ENCODE measurements around the gene INSIG2.
A peak's percentile ranks its signal among the peaks of the same experiment; 100 is the strongest.

DNA sequence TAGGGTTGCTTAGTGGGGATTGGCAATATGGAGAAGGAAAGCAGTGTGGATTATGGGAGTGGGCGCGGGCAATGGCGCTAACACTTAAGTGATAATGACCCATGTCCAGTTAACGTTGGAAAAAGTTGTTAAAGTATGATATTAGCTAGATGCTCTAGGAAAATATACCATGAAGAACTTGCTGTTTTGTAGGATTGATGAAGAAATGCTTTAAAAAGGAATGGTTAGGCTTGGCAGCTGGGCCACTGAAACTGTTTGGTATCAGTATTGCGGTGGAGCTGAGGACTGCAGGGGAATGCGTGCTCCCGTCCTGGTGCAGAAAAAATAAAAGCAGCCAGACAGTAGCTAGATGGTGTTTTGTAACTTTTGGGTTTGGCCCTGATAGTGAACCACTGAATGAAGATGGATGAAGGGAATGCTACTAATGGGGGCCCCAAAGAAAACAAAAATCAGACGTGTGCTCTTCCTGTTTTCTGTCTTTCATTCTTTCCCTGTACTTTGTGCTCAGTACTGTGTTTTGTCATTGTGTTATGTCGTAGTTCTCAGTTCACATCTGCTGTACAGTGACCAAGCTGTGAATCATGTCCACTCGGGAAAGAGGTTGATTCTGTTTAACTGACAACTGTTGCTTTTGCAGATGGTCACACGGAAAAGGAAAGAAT, 999 bp downstream of the INSIG2 start:
- no peak for TF ChIP-seq POLR2A (IDR thresholded peaks at IDR 0.05)
- TF ChIP-seq EP300 (IDR thresholded peaks at IDR 0.05), result no peak
- TF ChIP-seq, protein P1, sequence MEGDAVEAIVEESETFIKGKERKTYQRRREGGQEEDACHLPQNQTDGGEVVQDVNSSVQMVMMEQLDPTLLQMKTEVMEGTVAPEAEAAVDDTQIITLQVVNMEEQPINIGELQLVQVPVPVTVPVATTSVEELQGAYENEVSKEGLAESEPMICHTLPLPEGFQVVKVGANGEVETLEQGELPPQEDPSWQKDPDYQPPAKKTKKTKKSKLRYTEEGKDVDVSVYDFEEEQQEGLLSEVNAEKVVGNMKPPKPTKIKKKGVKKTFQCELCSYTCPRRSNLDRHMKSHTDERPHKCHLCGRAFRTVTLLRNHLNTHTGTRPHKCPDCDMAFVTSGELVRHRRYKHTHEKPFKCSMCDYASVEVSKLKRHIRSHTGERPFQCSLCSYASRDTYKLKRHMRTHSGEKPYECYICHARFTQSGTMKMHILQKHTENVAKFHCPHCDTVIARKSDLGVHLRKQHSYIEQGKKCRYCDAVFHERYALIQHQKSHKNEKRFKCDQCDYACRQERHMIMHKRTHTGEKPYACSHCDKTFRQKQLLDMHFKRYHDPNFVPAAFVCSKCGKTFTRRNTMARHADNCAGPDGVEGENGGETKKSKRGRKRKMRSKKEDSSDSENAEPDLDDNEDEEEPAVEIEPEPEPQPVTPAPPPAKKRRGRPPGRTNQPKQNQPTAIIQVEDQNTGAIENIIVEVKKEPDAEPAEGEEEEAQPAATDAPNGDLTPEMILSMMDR (IDR thresholded peaks at IDR 0.05), result peak in 2 of 4 experiments; percentile 27 to 32
- TF ChIP-seq POLR2AphosphoS5 (IDR thresholded peaks at IDR 0.05), result no peak
